HCT116 (cell line): ENCODE measurements around the gene PFKM. TPM values are rescaled to one million over a fixed set of nuclear protein-coding genes. Genes with fewer than 3 reads are reported as not detected.

ENCODE experiments used
- ATAC-seq: fragments of 200-7000 bp; cut with Tn5 transposase; 2 replicates; pipeline ENCODE4 v1.9.1; 2020; ENCODE audit warnings: mild to moderate bottlenecking, moderate library complexity
- BruUV-seq: library from RNA; stranded (reverse); fragments of 400-500 nt; replicated peaks from 2 replicates; lab custom pipeline; 2021; lab: Mats Ljungman, UMichigan
- CTCF ChIA-PET: fragments of 300-600 bp; sonication (Branson Sonifier 250); formaldehyde crosslinking; loops from one replicate; lab custom pipeline; 2021; ENCODE audit warnings: antibody characterized with exemption; lab: Charles Lee
- POLR2A ChIA-PET: fragments of 300-600, 350-600 bp; sonication (Branson Sonifier 250); formaldehyde crosslinking; loops from one replicate; lab custom pipeline; 2021; ENCODE audit warnings: antibody characterized with exemption; lab: Charles Lee
- RAD21 ChIA-PET, 2 experiments: fragments of 300-600 bp; sonication (Branson Sonifier 250); formaldehyde crosslinking; loops; one replicate each; lab custom pipeline; 2023; ENCODE audit warnings: low total read pairs in 2 of 2; ENCODE audit not compliant: uncharacterized antibody in 2 of 2, unreplicated experiment in 2 of 2, low non-redundant PET in 1 of 2; lab: Charles Lee
- DNase-seq: peaks from one replicate; pipeline ENCODE4 v3.0.0-alpha.2; 2010; ENCODE audit warnings: low read depth, low spot score
- H2AFZ ChIP-seq: fragments of 200-600 bp; shearing (Covaris generic), sonication (generic); 2 replicates; pipeline ENCODE4 v1.6.1; 2017; ENCODE audit warnings: low read depth, mixed run types, mixed read lengths, antibody characterized with exemption, low read length; ENCODE audit not compliant: poor library complexity, severe bottlenecking
- H3K27ac ChIP-seq: 2 replicates; pipeline ENCODE4 v1.5.1; 2012; ENCODE audit warnings: low read depth, low read length
- H3K27me3 ChIP-seq: fragments of 200-600 bp; sonication (generic); 2 replicates; pipeline ENCODE4 v1.6.1; 2016; ENCODE audit warnings: mixed run types, low read length, mixed read lengths; ENCODE audit not compliant: insufficient read depth
- H3K36me3 ChIP-seq, 2 experiments: fragments of 200-500 bp in 1 of 2; fragments of 200-600 bp in 1 of 2; sonication (Bioruptor generic) in 1 of 2; sonication (generic) in 1 of 2; 2 replicates each; pipeline versions ENCODE4 v1.5.1 to v1.6.1; 2014 to 2016; ENCODE audit warnings: low read length in 2 of 2, inconsistent platforms in 1 of 2, mixed read lengths in 1 of 2, mixed run types in 1 of 2; ENCODE audit not compliant: insufficient read depth in 2 of 2, control insufficient read depth in 1 of 2
- H3K4me1 ChIP-seq, 2 experiments: fragments of 200-600 bp in 1 of 2; sonication (generic) in 1 of 2; 2 replicates each; pipeline versions ENCODE4 v1.5.1 to v1.6.1; 2012 to 2017; ENCODE audit warnings: low read length in 2 of 2, inconsistent platforms in 1 of 2, mild to moderate bottlenecking in 1 of 2, mixed read lengths in 1 of 2, mixed run types in 1 of 2, moderate library complexity in 1 of 2; ENCODE audit not compliant: insufficient read depth in 2 of 2, control insufficient read depth in 1 of 2
- H3K4me2 ChIP-seq: fragments of 200-600 bp; sonication (generic); 2 replicates; pipeline ENCODE4 v1.6.1; 2017; ENCODE audit warnings: mixed run types, low read length, mixed read lengths
- H3K4me3 ChIP-seq, 2 experiments: fragments of 200-600 bp in 1 of 2; sonication (generic) in 1 of 2; replicated peaks in 1 of 2; 2 replicates each; pipeline ENCODE4 v1.5.1; 2011 to 2016; ENCODE audit warnings: low read length in 2 of 2, control low read depth in 1 of 2, low read depth in 1 of 2, mild to moderate bottlenecking in 1 of 2, mixed read lengths in 1 of 2, mixed run types in 1 of 2
- H3K79me2 ChIP-seq: fragments of 200-600 bp; sonication (generic); 2 replicates; pipeline ENCODE4 v1.6.1; 2017; ENCODE audit warnings: mild to moderate bottlenecking, mixed run types, low read length, moderate library complexity, mixed read lengths; ENCODE audit not compliant: insufficient read depth
- H3K9ac ChIP-seq: fragments of 200-600 bp; sonication (generic); 2 replicates; pipeline ENCODE4 v1.6.1; 2016; ENCODE audit warnings: low read length, mixed read lengths
- H3K9me2 ChIP-seq: fragments of 200-600 bp; sonication (generic), shearing (Covaris generic); 2 replicates; pipeline ENCODE4 v1.6.1; 2017; ENCODE audit warnings: mixed run types, mild to moderate bottlenecking, moderate library complexity; ENCODE audit not compliant: insufficient read depth
- H3K9me3 ChIP-seq, 2 experiments: fragments of 200-500 bp in 1 of 2; fragments of 200-600 bp in 1 of 2; sonication (Bioruptor generic) in 1 of 2; sonication (generic) in 1 of 2; 2 replicates each; pipeline ENCODE4 v1.6.1; 2014 to 2017; ENCODE audit warnings: low read length in 2 of 2, mixed read lengths in 2 of 2, inconsistent platforms in 1 of 2, low read depth in 1 of 2, mild to moderate bottlenecking in 1 of 2, mixed run types in 1 of 2, moderate library complexity in 1 of 2; ENCODE audit not compliant: control insufficient read depth in 1 of 2, insufficient read depth in 1 of 2
- H4K20me1 ChIP-seq: fragments of 200-600 bp; sonication (generic), shearing (Covaris generic); 2 replicates; pipeline ENCODE4 v1.6.1; 2017; ENCODE audit warnings: mixed run types, mild to moderate bottlenecking, moderate library complexity; ENCODE audit not compliant: insufficient read depth
- CTCF ChIP-seq, 3 experiments: fragments of 200-600 bp in 1 of 3; sonication (generic) in 1 of 3; IDR thresholded peaks in 2 of 3; conservative IDR thresholded peaks in 1 of 3; 2 replicates each; pipeline ENCODE4 v1.5.1; 2012 to 2017; ENCODE audit warnings: low read depth in 2 of 3, low read length in 2 of 3, antibody characterized with exemption in 1 of 3, borderline replicate concordance in 1 of 3, control low read depth in 1 of 3, mild to moderate bottlenecking in 1 of 3, mixed read lengths in 1 of 3, mixed run types in 1 of 3, moderate library complexity in 1 of 3; ENCODE audit not compliant: insufficient read depth in 1 of 3
- EZH2 ChIP-seq: fragments of 200-600 bp; sonication (generic); IDR thresholded peaks from 2 replicates; pipeline ENCODE4 v1.6.1; 2017; ENCODE audit warnings: antibody characterized with exemption, mixed run types
- FOSL1 ChIP-seq: IDR thresholded peaks from 2 replicates; pipeline ENCODE4 v1.6.1; 2012; ENCODE audit warnings: low read depth
- JUND ChIP-seq: IDR thresholded peaks from 2 replicates; pipeline ENCODE4 v1.6.1; 2012
- MAX ChIP-seq: IDR thresholded peaks from 2 replicates; pipeline ENCODE4 v1.6.1; 2012
- POLR2A ChIP-seq: IDR thresholded peaks from 2 replicates; pipeline ENCODE4 v1.7.0; 2011; ENCODE audit warnings: borderline replicate concordance; ENCODE audit not compliant: insufficient read depth, insufficient read length; ENCODE audit errors: extremely low read depth
- REST ChIP-seq: IDR thresholded peaks from 2 replicates; pipeline ENCODE4 v1.6.1; 2012; ENCODE audit warnings: low read depth
- TCF7L2 ChIP-seq: IDR thresholded peaks from 2 replicates; pipeline ENCODE4 v1.7.0; 2011; ENCODE audit warnings: borderline replicate concordance, inconsistent platforms; ENCODE audit not compliant: insufficient read depth, insufficient read length; ENCODE audit errors: extremely low read depth
- YY1 ChIP-seq: IDR thresholded peaks from 2 replicates; pipeline ENCODE4 v1.6.1; 2011; ENCODE audit warnings: low read length, low read depth, moderate library complexity, mild to moderate bottlenecking; ENCODE audit not compliant: insufficient replicate concordance; ENCODE audit errors: extremely low read depth
- ZBTB33 ChIP-seq: IDR thresholded peaks from 2 replicates; pipeline ENCODE4 v1.6.1; 2011; ENCODE audit warnings: mild to moderate bottlenecking, low read length, moderate library complexity; ENCODE audit not compliant: insufficient replicate concordance; ENCODE audit errors: extremely low read depth
- intact Hi-C: fragments of 100-400 bp; cut with micrococcal nuclease; formaldehyde crosslinking; loops from 2 replicates; pipeline ENCODE4 v1.10.0; 2022
- total RNA-seq: library from RNA; stranded (reverse); gene quantifications from one replicate; pipeline ENCODE4 v1.2.1, GENCODE V29; 2021; ENCODE audit not compliant: unreplicated experiment

Gene PFKM
- total RNA-seq, 1 experiment from 2014 or later: 144 TPM

GRCh38 chr12:48118284-48118871 is 786 bp upstream of the PFKM start:
- CTCF ChIA-PET: interaction anchor here (0.7 to 1.3 kb wide), 3 partner anchors 39 to 213 kb away, joined by 3 read pairs; partner anchors contain the start of gene ASB8
- H3K4me3 ChIP-seq: peak overlapping the region; percentile 79 to 93
- H3K4me1 ChIP-seq: peaks cover 12 to 17% of the 10 kb centered on the region in 2 experiments
- H3K9me2 ChIP-seq: no peaks in the 10 kb centered on the region
- H2AFZ ChIP-seq: peak overlapping the region; percentile 5
- TF ChIP-seq ZBTB33 (no peak), MAX (no peak), YY1 (no peak), CTCF (IDR thresholded peaks at IDR 0.05 in 2 of 3, conservative IDR thresholded peaks at IDR 0.05 in 1 of 3; ENCODE audit: borderline replicate concordance in 1 of 3, insufficient read depth in 1 of 3, low read depth in 2 of 3, low read length in 2 of 3) (no peak), POLR2A (no peak), TCF7L2 (no peak), REST (no peak), FOSL1 (no peak), EZH2 (no peak), JUND (no peak)
- peaks cover 25% of the 10 kb centered on the region for H3K79me2 ChIP-seq
- RAD21 ChIA-PET: no interaction called here
- no peaks in the 10 kb centered on the region for H4K20me1 ChIP-seq
- no TSS peak for BruUV-seq
- intact Hi-C loops: no loop called here
- no peaks in the 10 kb centered on the region for H3K9me3 ChIP-seq
- peak overlapping the region; percentile 86 for H3K4me2 ChIP-seq
- H3K9ac ChIP-seq: peak overlapping the region; percentile 81; the same call in 1 of the 2 replicates
- H3K27me3 ChIP-seq: 0 out of 2 replicates have a peak, but pooled peaks cover 4% of the 10 kb centered on the region
- no peak for DNase-seq
- H3K36me3 ChIP-seq: peaks cover 7 to 8% of the 10 kb centered on the region in 2 experiments; a peak in 3 of 4 replicates
- H3K27ac ChIP-seq: no peak overlapping the region; the same call in 1 of the 2 replicates
- no peak for ATAC-seq
- POLR2A ChIA-PET: interaction anchor here (1.0 to 1.4 kb wide), 3 partner anchors 8 to 35 kb away, joined by 3 to 6 read pairs (median 3); partner anchors contain the start of gene SENP1
